ENCODE data around the gene DHRSX. TPM values are rescaled to one million over a fixed set of nuclear protein-coding genes. Genes with fewer than 3 reads are reported as not detected.
"Not testable (repeated sequence)": the region's sequence is repeated elsewhere in the genome, so short reads cannot be mapped to it uniquely, and the experiment has no call there.

Gene DHRSX
- total RNA-seq, 2 donors from 2014 or later, result 19.9 to 21.9 TPM

- no peak for DNase-seq (ENCODE audit: low spot score)
- no peak for TF ChIP-seq CTCF (IDR thresholded peaks at IDR 0.05)
- Histone ChIP-seq H3K9me3 (no peaks in the 10 kb centered on the region), H3K36me3 (peaks cover 32% of the 10 kb centered on the region), H3K27me3 (no peaks in the 10 kb centered on the region), H3K27ac (peak overlapping the region; percentile 59 to 78), H3K4me1 (peaks cover 0 to 11% of the 10 kb centered on the region in 2 donors), H3K4me3 (peak overlapping the region; percentile 17 to 37)
These were observed 15.8 kb downstream of the DHRSX start for GRCh38 chrX:2484721-2485648.

GRCh38 chrX:2484256-2484655 lies 16.5 kb downstream of the DHRSX start:
- Histone ChIP-seq H3K4me1 (peaks cover 0 to 11% of the 10 kb centered on the region in 2 donors), H3K36me3 (peaks cover 25% of the 10 kb centered on the region), H3K27me3 (no peaks in the 10 kb centered on the region), H3K9me3 (no peaks in the 10 kb centered on the region), H3K4me3 (peak overlapping the region in 1 of 2 donors; percentile 37), H3K27ac (peak overlapping the region; percentile 59 to 78)
- TF ChIP-seq CTCF (IDR thresholded peaks at IDR 0.05), result no peak
- no peak for DNase-seq (ENCODE audit: low spot score)

- no peak for DNase-seq (ENCODE audit: low spot score)
- Histone ChIP-seq H3K27ac (peak overlapping the region; percentile 59 to 78), H3K9me3 (no peaks in the 10 kb centered on the region), H3K36me3 (peaks cover 17% of the 10 kb centered on the region), H3K4me3 (no peak overlapping the region), H3K27me3 (no peaks in the 10 kb centered on the region), H3K4me1 (peaks cover 0 to 11% of the 10 kb centered on the region in 2 donors)
- no peak for TF ChIP-seq CTCF (IDR thresholded peaks at IDR 0.05)
These were observed 17.2 kb downstream of the DHRSX start for GRCh38 chrX:2483398-2484060.

- not testable (repeated sequence) for H3K27me3 ChIP-seq; DNase-seq (ENCODE audit: low spot score); H3K9me3 ChIP-seq; H3K36me3 ChIP-seq; H3K27ac ChIP-seq; H3K4me3 ChIP-seq
- peaks cover 0 to 11% of the 10 kb centered on the region in 2 donors for H3K4me1 ChIP-seq
These were observed 19.2 kb downstream of the DHRSX start for GRCh38 chrX:2481597-2481996.

- H3K4me1 ChIP-seq, result peaks cover 0 to 11% of the 10 kb centered on the region in 2 donors
- not testable (repeated sequence) for H3K36me3 ChIP-seq; H3K27me3 ChIP-seq; H3K27ac ChIP-seq; H3K9me3 ChIP-seq; H3K4me3 ChIP-seq; DNase-seq (ENCODE audit: low spot score)
These were observed 20.8 kb downstream of the DHRSX start for GRCh38 chrX:2479982-2480381.

- H3K4me3 ChIP-seq, result no peak overlapping the region
- no peak overlapping the region for H3K27ac ChIP-seq
- peaks cover 0 to 8% of the 10 kb centered on the region in 2 donors for H3K4me1 ChIP-seq
- H3K9me3 ChIP-seq, result no peaks in the 10 kb centered on the region
- H3K36me3 ChIP-seq, result no peaks in the 10 kb centered on the region
- TF ChIP-seq CTCF (IDR thresholded peaks at IDR 0.05), result no peak
- no peak for DNase-seq (ENCODE audit: low spot score)
- H3K27me3 ChIP-seq, result no peaks in the 10 kb centered on the region
These were observed 21.4 kb downstream of the DHRSX start for GRCh38 chrX:2479420-2479780.

Data from right atrium auricular region (tissue), 2 donors.